KBM-7 (cell line): ENCODE data around the gene SUGP2.

Experiments used
- DNase-seq: peaks from one replicate; pipeline ENCODE4 v3.0.0-alpha.2; 2015
- in situ Hi-C: fragments of 300-500 bp; cut with MboI; formaldehyde crosslinking; loops from 2 replicates; pipeline ENCODE4 v1.14.3; 2020; ENCODE audit warnings: low sequenced_read_pairs, low pct_unique_long_range_greater_than_20kb, mixed read lengths

The SUGP2 gene

DNA sequence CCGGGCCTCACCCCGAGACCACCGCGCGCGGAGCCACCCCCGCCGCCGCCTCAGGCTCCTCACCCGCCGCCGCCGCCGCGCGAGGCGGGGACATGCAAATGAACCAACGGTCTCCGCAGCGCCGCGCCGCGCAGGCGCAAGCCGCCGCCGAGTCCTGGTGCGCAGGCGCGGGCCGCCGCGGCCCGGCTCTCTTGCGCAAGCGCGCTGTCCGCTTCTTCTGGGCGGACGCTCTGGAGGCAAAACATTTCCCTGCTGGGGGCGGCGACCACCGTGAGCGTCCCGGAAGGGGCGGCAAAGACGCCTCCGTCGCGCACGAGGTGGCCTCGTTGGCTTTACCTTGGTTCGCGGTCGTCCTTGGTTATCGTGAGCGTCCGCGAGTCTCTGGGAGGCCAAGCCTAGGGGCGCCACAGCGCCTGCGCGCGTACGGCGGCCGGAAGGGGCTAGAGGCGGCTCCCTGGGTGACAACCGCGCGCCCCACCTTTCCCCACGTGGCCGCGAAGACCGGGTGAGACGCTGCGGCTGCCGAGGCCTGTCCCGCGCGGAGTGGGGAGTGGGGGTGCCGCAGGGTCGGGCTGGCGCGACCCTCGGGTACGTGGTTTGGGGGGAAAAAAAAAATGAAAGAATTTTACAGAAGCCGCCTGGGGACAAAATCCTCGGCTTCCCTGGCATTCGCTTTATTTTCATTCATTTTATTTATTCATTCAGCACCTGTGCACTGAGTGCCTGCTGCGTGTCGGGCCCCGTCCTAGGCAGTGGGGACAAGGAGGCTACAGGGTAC, at the start of gene SUGP2, which contains the start of gene ARMC6:
SUGP2 (minus strand) TSS at position 92 of the 778 bp plus-strand sequence. CDS start 2,446 bp downstream, outside the sequence.
ARMC6 (plus strand) TSS at position 178 of the 778 bp plus-strand sequence. CDS start 607 bp downstream, outside the sequence.
- peak; percentile 94 for DNase-seq
- in situ Hi-C loops, result no loop called here

DNA sequence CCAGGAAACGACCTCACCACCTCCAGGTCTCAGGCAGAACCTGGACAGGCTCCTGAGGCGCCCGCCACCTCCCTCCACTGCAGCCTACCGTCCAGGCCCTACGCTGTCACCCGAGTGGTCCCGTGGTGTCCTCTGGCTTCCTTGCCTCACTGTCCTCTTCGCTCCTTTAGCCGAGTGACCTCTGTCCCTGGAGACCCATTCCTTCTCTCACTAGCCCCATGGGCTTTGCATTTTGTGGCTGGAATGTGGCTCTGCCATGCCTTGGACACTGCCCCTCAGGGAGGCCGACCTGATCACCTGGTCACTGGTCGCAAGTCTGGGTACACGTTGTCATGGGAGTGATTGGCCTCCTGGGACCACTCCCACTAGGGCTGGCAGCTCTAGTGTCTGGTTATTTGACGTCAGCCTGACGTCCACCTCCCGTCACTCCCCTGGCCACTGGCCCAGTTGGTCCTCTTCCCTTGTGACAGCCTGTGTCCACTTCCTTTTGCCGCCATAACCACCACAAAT, 48.4 kb upstream of the SUGP2 start:
- in situ Hi-C loops, result no loop called here

DNA sequence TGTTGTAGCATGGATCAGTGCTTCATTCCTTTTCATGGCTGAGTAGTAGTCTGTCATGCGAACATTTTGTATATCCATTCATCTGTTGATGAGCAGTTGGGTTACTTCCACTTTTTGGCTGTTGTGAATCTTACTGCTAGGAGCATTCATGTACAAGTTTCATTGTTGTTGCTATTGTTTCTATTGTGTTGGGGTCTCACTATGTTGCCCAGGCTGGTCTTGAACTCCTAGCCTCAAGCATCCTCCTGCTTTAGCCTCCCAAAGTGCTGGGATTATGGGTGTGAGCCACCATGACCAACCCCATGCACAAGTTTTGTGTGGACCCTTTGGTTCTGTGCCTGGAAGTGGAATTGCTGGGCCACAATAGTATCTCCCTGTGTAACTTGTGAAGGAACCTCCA, 46.3 kb upstream of the SUGP2 start:
- DNase-seq, result no peak
- in situ Hi-C loops, result no loop called here

More for the DNA sequence above, 48.4 kb upstream of the SUGP2 start:
- no peak for DNase-seq

DNA sequence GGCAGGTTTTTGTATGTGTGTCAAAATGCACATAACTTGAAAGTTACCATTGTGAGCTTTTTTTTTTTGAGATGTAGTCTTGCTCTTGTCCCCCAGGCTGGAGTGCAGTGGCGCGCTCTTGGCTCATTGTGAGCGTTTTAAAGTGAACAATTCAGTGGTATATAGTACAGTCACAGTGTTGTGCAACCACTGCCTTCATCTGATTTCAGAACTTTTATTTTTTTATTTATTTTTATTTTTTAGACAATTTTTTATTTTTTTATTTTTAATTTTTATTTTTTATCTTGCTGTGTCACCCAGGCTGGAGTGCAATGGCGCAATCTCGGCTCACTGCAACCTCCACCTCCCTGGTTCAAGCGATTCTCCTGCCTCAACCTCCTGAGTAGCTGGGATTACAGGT, 45.5 kb upstream of the SUGP2 start:
- DNase-seq, result no peak
- in situ Hi-C loops, result no loop called here

DNA sequence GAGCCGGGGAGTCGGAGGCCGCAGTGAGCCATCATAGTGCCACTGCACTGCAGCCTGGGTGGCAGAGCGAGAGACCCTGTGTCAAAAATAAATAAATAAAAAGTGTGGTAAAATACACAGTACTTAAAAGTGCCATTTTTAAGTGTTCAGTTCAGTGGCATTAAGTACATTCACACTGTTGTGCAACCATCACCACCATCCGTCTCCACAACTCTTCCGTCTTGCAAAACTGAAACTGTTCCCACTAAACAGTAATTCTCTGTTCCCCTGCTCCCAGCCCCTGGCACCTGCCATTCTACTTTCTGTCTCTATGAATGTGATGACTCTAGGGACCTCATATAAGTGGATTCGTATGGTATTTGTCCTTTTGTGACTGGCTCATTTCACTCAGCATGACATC, 43.8 kb upstream of the SUGP2 start:
- in situ Hi-C loops, result no loop called here

DNA sequence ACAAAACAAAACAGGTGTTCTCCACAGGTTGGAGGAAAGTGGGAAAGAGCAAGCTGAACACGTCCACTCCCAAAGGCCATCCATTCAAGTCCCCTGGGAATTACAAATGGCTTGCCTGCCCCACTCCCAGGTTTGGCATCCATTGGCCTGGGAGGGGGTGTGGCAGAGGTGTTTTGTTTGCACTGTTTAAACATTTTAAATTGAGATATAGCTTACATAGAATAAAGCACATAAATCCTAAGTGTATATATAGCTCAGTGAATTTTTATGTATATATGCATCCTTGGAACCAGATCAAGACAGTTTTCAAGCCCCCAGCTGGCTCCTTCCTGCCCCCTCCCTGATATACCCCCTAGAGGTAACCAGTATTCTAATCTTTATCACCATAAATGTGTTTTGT, 43.2 kb upstream of the SUGP2 start:
- in situ Hi-C loops, result no loop called here
- no peak for DNase-seq

More for the DNA sequence above, 43.8 kb upstream of the SUGP2 start:
- DNase-seq, result no peak

DNA sequence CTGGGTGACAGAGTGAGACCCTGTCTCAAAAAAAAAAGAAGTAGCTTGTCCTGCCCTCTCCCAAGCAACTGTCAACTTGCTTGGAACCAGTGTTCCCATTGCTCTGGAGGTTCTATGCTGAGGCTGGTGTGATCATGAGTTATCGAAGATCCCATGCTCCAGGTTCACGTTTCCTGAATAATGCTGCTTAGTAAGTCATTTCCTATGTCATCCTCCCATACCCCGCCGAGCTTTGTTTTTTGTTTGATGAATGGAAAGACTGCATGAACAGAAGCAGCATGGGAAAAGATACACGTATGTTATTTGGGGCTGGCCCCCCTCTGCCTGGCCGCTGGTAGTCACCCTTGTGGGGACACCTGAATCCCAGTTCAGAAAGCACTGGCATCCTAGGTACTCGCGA, 41.8 kb upstream of the SUGP2 start:
- DNase-seq, result no peak
- in situ Hi-C loops, result no loop called here

DNA sequence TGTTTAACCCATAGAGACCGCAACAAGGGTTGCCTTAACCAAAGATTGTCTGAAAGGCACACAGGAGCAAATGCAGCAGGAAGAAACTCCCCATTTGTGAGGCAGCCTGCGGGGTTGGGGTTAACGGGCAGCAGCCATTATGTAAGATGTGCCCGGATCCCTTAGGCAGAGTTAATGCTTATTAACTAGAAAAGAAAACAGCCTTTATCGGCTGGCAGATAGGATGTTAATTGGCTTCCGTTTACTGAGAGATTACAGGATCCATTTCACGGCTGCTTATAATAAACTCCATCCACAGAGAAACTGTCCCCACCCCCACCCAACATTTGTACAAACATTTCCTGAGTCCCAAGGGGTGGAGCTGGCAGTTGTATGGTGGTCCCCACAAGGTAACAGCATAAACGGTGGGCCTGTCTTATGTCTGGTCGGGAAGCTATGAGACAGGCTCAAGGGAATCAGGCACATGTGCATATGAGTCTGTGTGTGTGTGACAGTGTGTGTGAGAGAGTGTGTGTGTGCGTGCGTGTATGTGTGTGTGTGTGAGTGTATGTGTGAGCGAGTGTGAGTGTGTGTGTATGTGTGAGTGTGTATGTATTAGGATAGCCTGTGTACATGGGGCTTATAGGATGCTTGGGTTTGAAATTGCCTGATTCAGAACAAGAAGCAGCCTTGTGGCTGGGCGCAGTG, 41.0 kb upstream of the SUGP2 start:
- in situ Hi-C loops, result no loop called here
- no peak for DNase-seq

DNA sequence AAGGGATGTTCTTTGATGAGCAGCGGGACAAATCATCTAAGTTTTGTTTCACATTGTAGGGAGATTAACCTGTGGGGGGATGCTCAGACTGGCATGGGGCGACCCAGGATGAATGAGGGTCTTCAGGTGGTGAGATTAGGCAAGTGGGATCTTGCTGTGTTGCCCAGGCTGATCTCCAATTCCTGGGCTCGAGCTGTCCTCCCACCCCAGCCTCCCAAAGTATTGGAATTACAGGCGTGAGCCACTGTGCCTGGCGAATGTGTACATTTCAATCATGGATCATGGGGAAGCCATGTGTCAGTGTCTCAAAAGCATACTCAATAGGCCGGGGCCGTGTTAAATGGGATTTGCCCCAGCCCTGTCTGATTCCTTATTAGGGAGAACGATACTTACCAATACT, 38.6 kb upstream of the SUGP2 start:
- DNase-seq, result no peak
- in situ Hi-C loops, result no loop called here

DNA sequence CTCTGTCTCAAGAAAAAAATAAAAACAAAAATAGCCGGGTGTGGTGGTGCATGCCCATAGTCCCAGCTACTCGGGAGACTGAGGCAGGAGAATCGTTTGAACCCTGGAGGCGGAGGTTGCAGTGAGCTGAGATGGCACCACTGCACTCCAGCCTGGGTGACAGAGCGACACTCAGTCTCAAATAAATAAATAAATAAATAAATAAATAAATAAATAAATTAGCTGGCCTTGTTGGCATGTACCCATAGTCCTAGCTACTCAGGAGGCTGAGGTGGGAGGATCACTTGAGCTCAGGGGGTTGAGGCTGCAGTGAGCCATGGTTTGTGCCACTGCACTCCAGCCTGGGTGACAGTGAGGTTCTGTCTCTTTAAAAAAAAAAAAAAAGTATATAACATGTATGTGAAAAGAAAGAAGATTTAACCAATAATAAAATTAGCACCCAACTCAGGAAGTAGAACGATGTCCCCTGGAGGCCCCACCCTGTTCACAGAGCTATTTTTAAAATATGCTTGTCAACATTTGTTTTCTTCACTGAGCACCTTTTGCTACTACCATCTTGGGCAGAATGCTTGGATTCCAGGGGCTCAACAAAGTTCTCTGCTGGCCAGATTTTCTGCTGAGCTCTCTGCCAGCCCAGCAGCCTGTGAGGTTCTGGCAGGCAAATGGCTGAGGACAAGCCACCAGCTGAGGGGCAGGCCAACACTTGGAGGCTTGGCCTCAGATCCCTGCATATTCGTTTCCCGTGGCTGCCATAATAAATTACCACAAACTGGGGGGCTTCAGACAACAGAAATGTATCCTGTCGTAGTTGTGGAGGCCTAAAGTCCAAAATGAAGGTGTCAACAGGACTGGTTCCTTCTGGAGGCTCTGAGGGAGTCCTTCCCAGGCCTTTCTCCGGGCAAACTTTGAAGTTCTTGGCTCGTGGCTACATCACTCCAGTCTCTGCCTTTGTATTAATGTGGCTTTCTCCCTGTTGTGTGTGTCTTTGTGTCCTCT, 35.6 kb upstream of the SUGP2 start:
- no peak for DNase-seq
- in situ Hi-C loops, result no loop called here

DNA sequence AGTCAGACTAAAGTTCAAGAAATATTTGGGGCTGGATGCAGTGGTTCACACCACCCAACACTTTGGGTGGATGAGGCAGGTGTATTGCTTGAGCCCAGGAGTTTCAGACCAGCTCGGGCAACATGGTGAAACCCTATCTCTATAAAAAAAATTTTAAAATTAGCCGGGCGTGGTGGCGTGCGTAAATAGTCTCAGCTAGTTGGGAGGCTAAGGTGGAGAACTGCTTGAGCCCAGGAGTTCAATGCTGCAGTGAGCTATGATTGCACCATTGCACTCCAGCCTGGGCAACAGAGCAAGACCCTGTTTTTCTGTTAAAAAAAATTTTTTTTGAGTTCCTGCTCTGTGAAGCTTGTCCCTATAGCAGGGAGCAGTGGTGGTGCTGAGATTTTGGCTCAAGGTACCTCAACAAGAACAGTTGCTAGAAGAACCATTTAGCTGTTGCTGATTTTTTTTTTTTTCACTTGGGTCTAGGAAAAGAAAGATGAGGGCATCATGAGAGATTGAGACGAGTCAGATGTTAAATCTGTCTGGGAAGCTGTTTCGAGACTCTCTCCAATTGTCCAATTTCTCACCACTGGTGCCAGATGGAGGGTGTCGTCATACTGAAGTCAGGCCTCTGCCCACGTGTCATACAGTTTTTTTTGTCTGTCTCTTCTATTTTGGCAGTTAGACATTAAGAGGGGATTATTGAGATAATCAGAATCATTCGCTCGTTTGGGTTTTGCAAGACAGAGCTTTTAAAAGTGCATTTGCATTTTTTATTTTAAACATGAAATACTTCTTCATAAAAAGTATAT, 34.2 kb upstream of the SUGP2 start:
- DNase-seq, result no peak
- in situ Hi-C loops, result no loop called here

DNA sequence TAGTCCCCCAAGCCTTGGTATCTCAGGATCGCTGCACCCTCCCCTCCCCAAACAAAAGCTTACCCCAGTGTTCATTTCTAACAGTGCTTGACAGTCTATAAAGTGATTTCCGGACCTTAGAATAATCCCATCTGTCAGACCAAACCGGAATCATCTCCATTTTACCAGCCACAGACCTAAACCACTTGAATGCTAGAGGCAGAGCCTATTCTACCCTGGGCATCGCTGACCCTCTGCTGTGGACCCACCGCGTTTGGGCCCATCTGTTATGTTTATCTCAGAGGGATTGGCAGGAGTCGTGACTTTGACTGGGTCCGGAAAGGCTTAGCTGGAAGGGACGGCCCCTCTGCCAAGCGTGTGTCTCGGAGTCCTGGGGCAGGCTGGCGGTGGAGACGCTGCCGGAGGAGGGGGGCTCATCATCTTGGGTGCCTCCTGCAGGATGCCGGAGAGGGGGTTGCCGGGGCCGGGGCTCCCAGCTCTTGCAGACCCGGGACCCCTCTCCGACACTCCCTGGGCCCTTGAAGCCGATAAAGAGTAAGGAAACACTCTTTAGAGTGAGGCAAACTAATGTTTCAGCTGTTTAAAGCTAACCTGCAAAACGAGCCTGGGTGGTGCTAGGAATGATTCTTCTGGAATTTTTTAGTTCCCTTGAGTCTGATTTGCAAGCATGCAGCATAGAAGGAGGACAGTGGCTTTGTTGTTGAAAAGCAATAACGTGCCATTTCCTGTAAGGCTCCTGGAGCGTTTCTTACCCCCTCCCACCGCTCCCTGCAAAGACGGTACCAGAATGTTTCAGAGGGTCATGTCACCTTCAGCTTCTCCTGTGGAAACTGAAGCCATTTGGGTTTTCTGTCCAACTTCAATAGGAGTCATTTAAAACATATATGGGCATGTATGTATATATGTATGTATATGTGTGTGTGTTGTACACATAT, 31.8 kb upstream of the SUGP2 start:
- in situ Hi-C loops, result no loop called here
- peak; percentile 46 for DNase-seq

DNA sequence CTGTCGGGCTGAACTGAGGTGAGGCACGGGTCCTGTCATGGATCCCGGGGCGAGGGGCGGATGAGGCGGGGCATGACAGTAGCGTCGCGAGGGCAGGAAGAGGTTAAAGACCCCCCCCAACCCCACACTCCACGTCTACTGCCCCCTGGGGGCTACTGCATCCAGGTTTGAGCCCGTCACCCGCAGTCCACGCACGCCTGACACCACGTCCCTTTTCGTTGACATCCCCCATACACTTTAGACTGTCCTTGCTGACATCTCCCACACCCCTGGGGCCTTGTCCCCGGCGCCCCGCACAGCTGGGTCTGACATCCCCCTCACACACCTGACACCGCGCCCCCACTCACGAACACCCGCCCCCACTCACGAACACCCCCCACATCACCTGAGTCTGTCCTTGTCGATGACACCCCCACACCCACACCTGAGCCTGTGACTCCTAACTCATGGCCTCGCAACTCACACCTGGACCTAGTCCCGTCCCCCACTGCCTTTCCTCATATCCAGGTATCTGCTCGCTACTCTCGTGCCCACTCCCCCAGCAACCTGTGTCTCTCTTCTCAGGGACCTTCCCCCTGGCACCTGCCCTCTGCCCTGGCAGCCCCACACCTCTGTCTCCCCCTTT, 30.9 kb upstream of the SUGP2 start:
- in situ Hi-C loops, result no loop called here
- DNase-seq, result no peak

DNA sequence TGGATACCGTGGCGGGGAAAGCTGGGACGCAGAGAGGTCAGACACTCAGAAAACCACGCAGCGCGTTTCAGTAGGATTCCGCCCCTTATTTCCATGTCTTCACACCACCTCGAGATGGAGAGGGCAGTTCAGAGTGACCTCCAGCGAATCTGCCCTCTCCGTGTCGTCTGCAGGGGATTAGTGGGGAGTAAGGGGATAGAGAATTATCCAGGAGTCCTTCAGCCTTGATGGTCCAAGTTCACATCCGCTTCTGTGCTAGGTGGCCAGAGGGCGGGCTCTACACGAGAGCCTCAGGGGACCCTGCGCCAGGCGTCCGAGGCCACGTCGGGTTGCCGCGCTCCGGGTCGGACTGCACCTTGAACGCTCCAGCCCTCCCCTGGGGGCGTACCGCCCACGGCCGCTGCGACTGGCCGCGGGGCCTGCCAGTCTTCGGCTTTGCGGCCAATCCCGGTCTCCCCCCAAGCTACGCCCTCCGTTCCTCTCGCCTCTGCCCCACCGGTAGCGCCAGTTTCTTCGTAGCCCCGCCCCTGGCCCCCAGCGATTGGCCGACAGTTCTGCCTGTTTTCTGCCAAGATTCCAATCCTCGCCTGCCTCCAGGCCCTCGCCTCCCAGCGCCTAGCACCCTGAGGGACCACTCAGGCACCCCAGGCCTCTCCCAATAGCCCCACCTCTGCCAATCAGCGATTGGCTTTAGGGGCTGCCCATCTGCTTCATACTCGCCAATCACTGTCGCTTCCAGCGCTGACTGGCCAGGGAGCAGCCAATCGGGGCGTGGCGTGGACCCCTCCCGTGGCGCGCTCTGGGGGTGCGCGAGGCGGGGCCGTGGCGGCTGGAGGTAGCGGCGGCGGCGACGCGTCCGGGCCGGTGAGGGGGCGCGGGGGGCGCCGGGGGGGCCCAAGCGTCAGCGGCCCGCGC, 30.1 kb upstream of the SUGP2 start, which contains the start of gene SLC25A42:
SLC25A42 (plus strand) TSS at position 812 of the 915 bp plus-strand sequence. CDS start 32,131 bp downstream, outside the sequence.
- peak; percentile 100 for DNase-seq
- in situ Hi-C loops, result no loop called here

DNA sequence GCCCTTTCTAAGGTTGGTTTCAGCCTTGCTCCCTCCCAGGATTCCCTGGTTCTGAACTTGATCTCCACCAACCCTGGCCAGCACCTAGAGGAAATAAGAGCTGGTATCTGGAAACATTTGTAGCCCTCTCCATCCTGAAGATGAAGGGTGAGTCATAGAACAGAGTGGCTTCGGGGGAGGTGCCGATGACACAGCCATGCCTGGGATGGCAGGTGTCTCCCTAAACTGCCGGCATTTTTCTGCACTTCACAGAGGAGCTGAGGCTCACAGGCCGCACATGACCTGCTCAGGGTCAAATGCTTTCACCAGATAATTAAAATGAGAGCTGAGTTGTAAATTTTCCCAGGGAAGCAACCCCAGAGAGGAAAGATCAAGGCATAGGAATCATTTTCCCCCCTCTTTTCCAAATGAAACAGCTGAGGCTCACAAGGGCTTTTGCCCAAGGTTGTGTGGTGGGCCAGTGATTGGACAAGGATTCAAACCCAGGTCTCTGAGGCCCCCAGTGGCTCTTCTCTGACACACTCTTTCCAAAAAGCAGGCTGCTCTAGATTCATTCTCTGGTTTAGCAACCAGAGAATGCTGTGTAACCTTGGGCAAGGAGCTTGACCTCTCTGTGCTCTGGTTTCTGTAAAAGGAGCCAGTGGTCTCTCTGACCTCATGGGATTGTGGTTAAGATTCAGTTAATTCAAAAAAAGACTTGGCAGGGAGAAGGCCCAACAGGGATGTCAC, 29.3 kb upstream of the SUGP2 start:
- in situ Hi-C loops, result no loop called here
- peak; percentile 16 for DNase-seq
